Measurements from ENCODE around the gene FBRS.
"Not testable (repeated sequence)": the region's sequence is repeated elsewhere in the genome, so short reads cannot be mapped to it uniquely, and the experiment has no call there.

FBRS gene

GRCh38 chr16:30698816-30699614, 40.8 kb downstream of the FBRS start, which contains the start of gene SRCAP:
SRCAP (plus strand) TSS chr16:30699171; CDS start chr16:30700825, 1,654 bp downstream.
- peak; percentile 83 for DNase-seq (ENCODE audit: low spot score)

GRCh38 chr16:30699615-30700099, 41.4 kb downstream of the FBRS start:
- no peak for DNase-seq (ENCODE audit: low spot score)

GRCh38 chr16:30700491-30700890, 42.3 kb downstream of the FBRS start:
- no peak for DNase-seq (ENCODE audit: low spot score)

DNA sequence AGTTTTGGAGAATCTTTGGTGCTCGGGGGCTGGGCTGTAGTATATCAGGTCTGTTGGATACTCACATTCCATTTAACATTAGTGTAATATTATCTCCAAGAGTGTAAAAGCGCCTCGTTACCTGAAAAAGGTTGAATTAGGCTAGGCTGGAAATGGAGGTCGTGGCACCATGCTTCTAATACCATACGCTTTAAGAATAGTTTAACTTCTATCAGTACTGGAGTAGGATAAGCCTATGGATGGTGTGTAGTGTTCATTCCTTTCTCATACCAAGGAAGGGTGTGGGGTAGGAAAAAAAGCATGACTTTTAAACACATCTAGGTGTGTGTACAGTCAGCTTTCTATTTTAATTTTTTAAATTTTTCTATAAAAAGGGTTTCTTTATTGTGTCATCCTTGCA, 42.7 kb downstream of the FBRS start:
- DNase-seq (ENCODE audit: low spot score), result no peak

GRCh38 chr16:30703071-30703470, 44.8 kb downstream of the FBRS start:
- not testable (repeated sequence) for DNase-seq (ENCODE audit: low spot score)

DNA sequence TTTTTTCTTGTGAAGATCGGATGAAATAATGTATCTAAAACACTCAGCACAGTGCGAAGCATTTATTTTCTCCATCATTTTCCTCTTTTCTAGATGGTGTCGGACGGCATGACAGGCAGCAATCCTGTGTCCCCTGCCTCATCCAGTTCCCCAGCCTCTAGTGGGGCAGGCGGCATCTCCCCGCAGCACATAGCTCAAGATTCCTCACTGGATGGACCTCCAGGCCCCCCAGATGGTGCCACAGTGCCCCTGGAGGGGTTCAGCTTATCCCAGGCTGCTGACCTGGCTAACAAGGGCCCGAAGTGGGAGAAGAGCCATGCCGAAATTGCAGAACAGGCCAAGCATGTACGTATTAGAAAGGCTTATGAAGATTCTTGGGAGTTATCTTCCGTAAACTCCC, 45.7 kb downstream of the FBRS start:
- DNase-seq (ENCODE audit: low spot score), result no peak

DNA sequence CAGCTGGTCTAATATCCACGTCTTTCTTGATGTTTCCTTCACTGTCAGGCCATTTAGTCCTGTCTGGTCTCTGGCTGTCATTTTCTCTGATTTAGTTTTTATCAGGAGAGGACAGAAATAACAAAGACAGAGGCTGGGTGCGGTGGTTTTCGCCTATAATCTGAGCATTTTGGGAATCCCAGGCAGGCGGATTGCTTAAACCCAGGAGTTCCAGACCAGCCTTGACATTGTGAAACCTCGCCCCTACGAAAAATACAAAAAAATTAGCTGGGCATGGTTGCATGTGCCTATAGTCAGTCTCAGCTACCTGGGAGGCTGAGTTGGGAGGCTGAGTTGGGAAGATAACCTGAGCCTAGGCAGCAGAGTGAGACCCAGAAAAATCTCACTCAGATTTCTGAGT, 47.8 kb downstream of the FBRS start:
- DNase-seq (ENCODE audit: low spot score), result no peak

DNA sequence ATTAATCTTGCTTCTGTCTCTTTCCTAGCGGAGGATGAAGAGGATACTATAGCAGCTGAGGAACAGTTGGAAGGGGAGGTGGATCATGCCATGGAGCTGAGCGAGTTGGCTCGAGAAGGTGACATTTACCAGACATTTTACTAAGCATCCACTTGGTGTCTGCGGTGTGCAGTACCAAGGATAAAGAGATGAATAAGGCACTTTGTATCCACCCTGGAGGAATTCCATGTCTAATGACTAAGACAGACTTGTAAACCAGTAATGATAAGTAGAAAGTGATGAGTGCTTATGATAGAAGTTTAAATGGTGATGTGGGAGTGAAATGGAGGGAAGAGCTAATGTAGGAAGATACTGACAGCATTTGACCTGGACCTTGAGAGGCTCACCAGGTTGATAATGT, 52.7 kb downstream of the FBRS start:
- no peak for DNase-seq (ENCODE audit: low spot score)

GRCh38 chr16:30711712-30712111, 53.5 kb downstream of the FBRS start:
- no peak for DNase-seq (ENCODE audit: low spot score)

GRCh38 chr16:30715750-30716445, 57.7 kb downstream of the FBRS start:
- DNase-seq (ENCODE audit: low spot score), result peak; percentile 11

- no peak for DNase-seq (ENCODE audit: low spot score)
Observed at GRCh38 chr16:30720086-30720485, 61.9 kb downstream of the FBRS start.

All from kidney capillary endothelial cell (primary cell).